Upper lobe of left lung (tissue), 4 donors: ENCODE data around the gene NDUFB10.

Experiments used
- EP300 ChIP-seq, 4 donors: sonication (generic); formaldehyde crosslinking; IDR thresholded peaks; one replicate each; pipeline ENCODE4 v1.5.1; 2017; ENCODE audit warnings: antibody characterized with exemption in 4 of 4, control low read depth in 2 of 4
- POLR2A ChIP-seq, 4 donors: fragments of 450-650 bp; IDR thresholded peaks; one replicate each; pipeline ENCODE4 v1.5.1; 2016 to 2017; ENCODE audit warnings: antibody characterized with exemption in 4 of 4, mild to moderate bottlenecking in 2 of 4
- POLR2AphosphoS5 ChIP-seq, 2 donors: sonication (generic); formaldehyde crosslinking; IDR thresholded peaks; one replicate each; pipeline ENCODE4 v1.5.1; 2017; ENCODE audit warnings: antibody characterized with exemption in 2 of 2
- TF ChIP-seq, protein P1 (sequence below), 6 experiments: fragments of 450-650 bp in 4 of 6; fragments of 200-600 bp in 2 of 6; sonication (generic) in 2 of 6; IDR thresholded peaks; one replicate each; pipeline ENCODE4 v1.5.1; 2016 to 2019; ENCODE audit warnings: antibody characterized with exemption in 6 of 6

DNA sequence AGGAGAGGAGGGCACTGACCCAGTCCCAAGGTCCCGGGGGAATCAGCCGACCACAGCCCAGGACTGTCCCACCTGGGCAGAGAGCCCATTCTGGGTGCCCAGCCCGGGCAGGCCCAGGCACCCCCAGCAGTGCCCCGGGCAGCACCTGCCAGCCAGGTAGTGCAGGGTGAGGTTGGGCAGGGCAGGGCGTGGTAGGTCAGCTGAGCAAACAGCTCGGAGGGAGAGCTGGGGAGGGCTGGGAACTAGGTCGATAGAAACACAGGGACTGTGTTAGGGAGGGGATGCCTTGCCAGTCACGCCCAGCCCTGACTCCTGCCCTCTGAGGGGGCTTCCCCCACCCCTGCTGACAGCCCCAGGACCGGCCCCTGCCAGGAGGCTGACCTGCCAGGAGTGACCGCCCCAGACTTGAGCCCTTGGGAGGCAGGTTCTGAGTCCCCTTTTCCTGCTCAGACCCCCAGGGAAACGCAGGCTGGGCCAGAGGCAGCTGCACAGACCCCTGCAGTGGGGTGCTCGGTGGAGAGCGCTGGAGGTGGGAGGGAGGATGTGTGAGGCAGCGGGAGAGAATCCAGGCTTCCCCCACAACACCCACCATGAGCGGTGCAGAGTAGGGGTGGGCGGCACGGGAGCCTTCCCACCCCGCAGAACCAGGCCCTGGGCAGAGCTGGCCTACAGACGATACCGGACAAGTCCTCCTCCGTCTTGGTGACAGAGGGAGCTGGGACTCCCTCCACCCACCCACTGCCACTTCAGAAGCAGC, 45.8 kb upstream of the NDUFB10 start:
- TF ChIP-seq, protein P1, sequence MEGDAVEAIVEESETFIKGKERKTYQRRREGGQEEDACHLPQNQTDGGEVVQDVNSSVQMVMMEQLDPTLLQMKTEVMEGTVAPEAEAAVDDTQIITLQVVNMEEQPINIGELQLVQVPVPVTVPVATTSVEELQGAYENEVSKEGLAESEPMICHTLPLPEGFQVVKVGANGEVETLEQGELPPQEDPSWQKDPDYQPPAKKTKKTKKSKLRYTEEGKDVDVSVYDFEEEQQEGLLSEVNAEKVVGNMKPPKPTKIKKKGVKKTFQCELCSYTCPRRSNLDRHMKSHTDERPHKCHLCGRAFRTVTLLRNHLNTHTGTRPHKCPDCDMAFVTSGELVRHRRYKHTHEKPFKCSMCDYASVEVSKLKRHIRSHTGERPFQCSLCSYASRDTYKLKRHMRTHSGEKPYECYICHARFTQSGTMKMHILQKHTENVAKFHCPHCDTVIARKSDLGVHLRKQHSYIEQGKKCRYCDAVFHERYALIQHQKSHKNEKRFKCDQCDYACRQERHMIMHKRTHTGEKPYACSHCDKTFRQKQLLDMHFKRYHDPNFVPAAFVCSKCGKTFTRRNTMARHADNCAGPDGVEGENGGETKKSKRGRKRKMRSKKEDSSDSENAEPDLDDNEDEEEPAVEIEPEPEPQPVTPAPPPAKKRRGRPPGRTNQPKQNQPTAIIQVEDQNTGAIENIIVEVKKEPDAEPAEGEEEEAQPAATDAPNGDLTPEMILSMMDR (IDR thresholded peaks at IDR 0.05) = no peak
- peak in 1 of 4 donors; percentile 42 for TF ChIP-seq POLR2A (IDR thresholded peaks at IDR 0.05)
- TF ChIP-seq POLR2AphosphoS5 (IDR thresholded peaks at IDR 0.05) = no peak
- no peak for TF ChIP-seq EP300 (IDR thresholded peaks at IDR 0.05)
